Activated CD8-positive, alpha-beta T cell treated with anti-CD3 and anti-CD28 coated beads, Interleukin-2, amount 10 ng/mL, durations not matched to agents 7 days and 5 days (primary cell): Measurements from ENCODE around the gene MRM1. TPM values are rescaled to one million over a fixed set of nuclear protein-coding genes. Genes with fewer than 3 reads are reported as not detected.

ENCODE experiments used
- ATAC-seq: fragments of 150-1000 bp; cut with Tn5 transposase; one replicate; pipeline ENCODE4 v1.10.0; 2021; ENCODE audit warnings: moderate library complexity
- CTCF ChIA-PET: fragments of 350-600 bp; sonication (Branson Sonifier 250); formaldehyde crosslinking; loops from one replicate; lab custom pipeline; 2021; ENCODE audit warnings: antibody characterized with exemption; lab: Charles Lee
- POLR2A ChIA-PET: fragments of 350-600 bp; sonication (Branson Sonifier 250); formaldehyde crosslinking; loops from one replicate; lab custom pipeline; 2021; ENCODE audit warnings: antibody characterized with exemption; lab: Charles Lee
- DNase-seq: peaks from one replicate; pipeline ENCODE4 v3.0.0-alpha.2; 2020
- H3K27ac Mint-ChIP-seq: one replicate; pipeline ENCODE4 v1.8.0; 2021; ENCODE audit warnings: mild to moderate bottlenecking, mixed read lengths
- H3K27me3 Mint-ChIP-seq: one replicate; pipeline ENCODE4 v1.8.0; 2021; ENCODE audit warnings: low read depth, mixed read lengths
- H3K36me3 Mint-ChIP-seq: one replicate; pipeline ENCODE4 v1.8.0; 2021; ENCODE audit warnings: low read depth, mixed read lengths
- H3K4me1 Mint-ChIP-seq: one replicate; pipeline ENCODE4 v1.8.0; 2021; ENCODE audit warnings: low read depth, mixed read lengths
- H3K4me3 Mint-ChIP-seq: one replicate; pipeline ENCODE4 v1.8.0; 2021; ENCODE audit warnings: mild to moderate bottlenecking, mixed read lengths
- H3K9me3 Mint-ChIP-seq: one replicate; pipeline ENCODE4 v1.8.0; 2022; ENCODE audit warnings: mixed read lengths; ENCODE audit not compliant: insufficient read depth
- total RNA-seq, 2 experiments: library from RNA; stranded (reverse); gene quantifications; one replicate each; pipeline ENCODE4 v1.2.3, GENCODE V29; 2021

MRM1 gene, protein sequence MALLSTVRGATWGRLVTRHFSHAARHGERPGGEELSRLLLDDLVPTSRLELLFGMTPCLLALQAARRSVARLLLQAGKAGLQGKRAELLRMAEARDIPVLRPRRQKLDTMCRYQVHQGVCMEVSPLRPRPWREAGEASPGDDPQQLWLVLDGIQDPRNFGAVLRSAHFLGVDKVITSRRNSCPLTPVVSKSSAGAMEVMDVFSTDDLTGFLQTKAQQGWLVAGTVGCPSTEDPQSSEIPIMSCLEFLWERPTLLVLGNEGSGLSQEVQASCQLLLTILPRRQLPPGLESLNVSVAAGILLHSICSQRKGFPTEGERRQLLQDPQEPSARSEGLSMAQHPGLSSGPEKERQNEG
- 10 to 100 TPM; 10.7 to 13.1 TPM for total RNA-seq

DNA sequence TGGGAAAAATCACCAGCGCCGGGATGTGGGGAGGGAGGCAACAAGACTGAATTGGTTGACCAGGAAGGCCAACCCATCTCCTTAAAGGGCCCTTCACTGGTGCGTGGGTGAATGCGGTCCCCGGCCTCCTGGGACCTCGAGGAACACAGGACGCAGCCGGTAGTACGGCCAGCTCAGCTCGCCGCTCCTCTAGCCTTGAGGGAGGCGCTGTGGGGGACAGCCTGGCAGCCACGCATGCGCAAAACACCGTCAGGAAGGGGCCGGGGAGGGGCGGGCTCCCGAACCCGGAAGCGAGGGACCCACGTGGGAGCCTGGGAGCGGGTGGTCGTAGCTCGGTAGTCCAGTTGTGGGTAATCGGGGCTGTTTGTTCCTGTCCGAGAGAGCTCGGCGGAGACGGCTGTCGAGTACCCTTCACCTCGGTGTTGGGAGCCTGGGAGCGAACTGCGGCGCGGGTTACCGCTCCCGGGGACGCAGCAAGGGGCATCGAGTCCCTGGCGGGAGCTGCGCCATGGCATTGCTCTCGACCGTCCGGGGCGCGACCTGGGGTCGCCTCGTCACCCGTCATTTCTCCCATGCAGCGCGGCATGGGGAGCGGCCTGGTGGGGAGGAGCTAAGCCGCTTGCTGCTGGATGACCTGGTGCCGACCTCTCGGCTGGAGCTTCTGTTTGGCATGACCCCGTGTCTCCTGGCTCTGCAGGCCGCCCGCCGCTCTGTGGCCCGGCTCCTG, at the start of gene MRM1:
TSS of gene MRM1 (plus strand) at position 281 of the 727 bp plus-strand sequence. CDS start at position 509, 228 bp downstream.
- H3K36me3 Mint-ChIP-seq: peaks cover 13% of the 10 kb centered on the region
- H3K27ac Mint-ChIP-seq: peak within 1 kb of the TSS; percentile 88
- peak within 1 kb of the TSS; percentile 88 for H3K4me3 Mint-ChIP-seq
- DNase-seq (peak; percentile 93), ATAC-seq (peak; percentile 90)
- CTCF ChIA-PET: interaction anchor here (0.6 to 4.7 kb wide), 24 partner anchors 9 to 772 kb away, joined by 3 to 70 read pairs (median 5); partner anchors contain the start of gene DHRS11
- POLR2A ChIA-PET: interaction anchor here (0.6 to 2.0 kb wide), 11 partner anchors 9 to 1009 kb away, joined by 3 to 22 read pairs (median 5); partner anchors contain the start of genes DHRS11 and GGNBP2
- H3K4me1 Mint-ChIP-seq: peaks cover 44% of the 10 kb centered on the region
- H3K27me3 Mint-ChIP-seq: no peaks in the 10 kb centered on the region
- no peaks in the 10 kb centered on the region for H3K9me3 Mint-ChIP-seq

DNA sequence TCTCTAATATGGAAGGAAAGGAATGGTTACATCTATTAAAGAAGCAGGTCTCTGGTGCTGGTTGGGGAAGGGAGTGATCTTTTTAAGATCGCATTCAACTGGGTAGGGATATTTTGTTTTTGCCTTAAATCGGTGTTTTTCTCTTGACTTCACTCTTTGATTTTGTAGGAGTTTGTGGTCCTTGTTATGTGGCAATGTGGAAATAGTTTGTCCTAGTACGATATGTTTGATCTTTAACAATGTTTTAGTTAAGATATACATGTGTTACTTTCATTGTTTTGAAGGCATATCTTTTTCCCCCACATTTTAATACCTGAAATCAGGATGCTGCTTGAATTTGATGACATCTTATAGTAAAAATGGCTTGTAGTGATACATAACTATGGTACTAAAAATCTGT, 47.9 kb upstream of the MRM1 start:
- Mint-ChIP-seq H3K36me3 (peaks cover 67% of the 10 kb centered on the region), H3K9me3 (no peaks in the 10 kb centered on the region), H3K27me3 (no peaks in the 10 kb centered on the region), H3K27ac (peak overlapping the region; percentile 9), H3K4me1 (peaks cover 46% of the 10 kb centered on the region), H3K4me3 (no peak overlapping the region)
- ATAC-seq: no peak
- CTCF ChIA-PET: no interaction called here
- no peak for DNase-seq
- POLR2A ChIA-PET: no interaction called here

DNA sequence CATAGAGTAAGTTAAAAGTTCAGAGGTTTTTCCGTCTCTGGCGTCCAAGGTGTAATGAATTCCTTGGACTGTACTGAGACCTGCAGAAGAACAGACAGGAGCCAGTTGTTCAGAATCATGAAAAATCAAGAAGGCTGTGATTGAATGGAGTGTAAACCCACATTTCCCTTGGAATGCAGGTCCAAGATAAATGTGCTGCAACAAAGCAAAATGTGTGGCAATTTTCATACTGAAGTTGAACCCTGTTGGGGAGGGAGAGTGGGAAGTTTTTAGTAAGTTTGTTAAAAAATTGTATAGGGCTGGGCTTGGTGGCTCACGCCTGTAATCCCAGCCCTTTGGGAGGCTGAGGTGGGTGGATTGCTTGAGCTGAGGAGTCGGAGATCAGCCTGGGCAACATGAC, 35.3 kb upstream of the MRM1 start:
- POLR2A ChIA-PET: no interaction called here
- DNase-seq: no peak
- peaks cover 60% of the 10 kb centered on the region for H3K36me3 Mint-ChIP-seq

DNA sequence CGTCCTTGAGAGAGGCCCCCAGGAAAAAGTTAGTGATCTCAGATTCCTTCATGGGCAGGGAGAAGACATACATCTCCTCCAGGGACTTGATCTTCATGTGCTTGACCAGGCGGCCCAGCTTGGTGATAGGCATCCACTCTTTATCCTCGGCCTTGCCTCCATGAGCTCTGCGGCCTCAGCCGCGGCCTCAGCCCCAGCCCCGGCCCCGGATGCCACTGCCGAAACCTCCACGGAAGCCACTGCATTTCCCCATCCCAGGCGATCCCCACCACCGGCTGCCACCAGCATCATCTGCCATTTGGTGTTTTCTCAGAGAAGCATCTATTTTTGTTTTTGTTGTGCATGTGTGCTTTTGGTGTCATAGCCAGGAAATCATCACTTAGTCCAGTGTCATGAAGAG, 26.4 kb upstream of the MRM1 start:
- no peak for ATAC-seq
- Mint-ChIP-seq H3K4me3 (no peak overlapping the region), H3K27ac (no peak overlapping the region), H3K9me3 (no peaks in the 10 kb centered on the region), H3K4me1 (peaks cover 5% of the 10 kb centered on the region), H3K36me3 (peaks cover 57% of the 10 kb centered on the region), H3K27me3 (no peaks in the 10 kb centered on the region)
- POLR2A ChIA-PET: interaction anchor here (0.7 kb wide), 1 partner anchor 8 kb away, joined by 3 read pairs; no protein-coding TSS in a partner anchor
- DNase-seq: no peak
- CTCF ChIA-PET: no interaction called here

More for the DNA sequence above, 35.3 kb upstream of the MRM1 start:
- H3K27ac Mint-ChIP-seq: no peak overlapping the region
- peaks cover 4% of the 10 kb centered on the region for H3K4me1 Mint-ChIP-seq
- CTCF ChIA-PET: interaction anchor here (1.3 kb wide), 1 partner anchor 14 kb away, joined by 3 read pairs; no protein-coding TSS in a partner anchor
- H3K4me3 Mint-ChIP-seq: no peak overlapping the region
- H3K9me3 Mint-ChIP-seq: no peaks in the 10 kb centered on the region
- no peaks in the 10 kb centered on the region for H3K27me3 Mint-ChIP-seq
- no peak for ATAC-seq

DNA sequence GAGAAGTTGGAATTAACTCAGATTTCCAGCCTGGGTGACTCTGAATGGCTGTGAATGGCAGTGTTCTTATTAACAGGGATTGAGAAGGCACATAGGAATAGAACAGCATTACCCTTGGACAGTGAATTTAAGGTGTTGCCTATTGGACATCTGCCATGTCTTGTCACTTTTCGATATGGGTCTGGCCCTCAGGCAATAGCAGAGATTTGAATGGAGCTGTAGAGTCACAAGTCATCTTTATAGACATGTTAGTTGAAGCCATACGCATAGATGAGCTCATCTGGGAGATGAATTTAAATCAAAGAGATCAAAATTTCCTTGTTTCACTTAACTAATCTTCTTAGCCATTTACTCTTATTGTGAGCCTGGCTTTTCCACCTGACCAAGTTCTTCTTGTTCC, 24.6 kb upstream of the MRM1 start:
- H3K4me1 Mint-ChIP-seq: peaks cover 5% of the 10 kb centered on the region
- H3K9me3 Mint-ChIP-seq: no peaks in the 10 kb centered on the region
- ChIA-PET CTCF (no interaction called here), POLR2A (interaction anchor here (1.3 kb wide), 1 partner anchor 15 kb away, joined by 3 read pairs; the partner anchor contains the start of gene DHRS11)
- ATAC-seq: no peak
- H3K4me3 Mint-ChIP-seq: no peak overlapping the region
- H3K27ac Mint-ChIP-seq: peak overlapping the region; percentile 39
- DNase-seq: no peak
- peaks cover 63% of the 10 kb centered on the region for H3K36me3 Mint-ChIP-seq
- no peaks in the 10 kb centered on the region for H3K27me3 Mint-ChIP-seq

DNA sequence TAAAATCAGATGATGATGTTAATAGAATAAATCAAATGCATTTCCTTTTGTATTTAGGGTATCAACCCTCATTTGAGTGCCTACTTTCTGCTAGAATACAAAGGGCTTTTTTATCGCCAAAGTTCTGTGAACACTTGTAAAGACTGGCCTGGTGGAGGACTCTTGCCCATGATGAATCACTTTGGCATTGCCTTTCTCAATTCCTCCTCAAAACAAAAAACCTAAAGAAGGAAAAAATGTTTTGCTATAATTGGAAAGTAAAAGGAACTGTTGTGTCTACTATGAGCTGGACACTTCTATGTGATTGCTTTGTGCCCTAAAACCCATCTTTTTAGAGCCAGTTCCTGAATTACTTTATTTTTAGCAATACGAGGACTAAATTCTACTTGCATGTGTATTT, 22.7 kb upstream of the MRM1 start:
- Mint-ChIP-seq H3K9me3 (no peaks in the 10 kb centered on the region), H3K4me1 (peaks cover 2% of the 10 kb centered on the region), H3K36me3 (peaks cover 55% of the 10 kb centered on the region), H3K4me3 (no peak overlapping the region), H3K27me3 (no peaks in the 10 kb centered on the region), H3K27ac (no peak overlapping the region)
- DNase-seq (no peak), ATAC-seq (no peak)
- ChIA-PET POLR2A (interaction anchor here (1.2 kb wide), 1 partner anchor 43 kb away, joined by 3 read pairs; no protein-coding TSS in a partner anchor), CTCF (interaction anchor here (0.8 to 1.7 kb wide), 3 partner anchors 11 to 32 kb away, joined by 3 to 5 read pairs (median 3); no protein-coding TSS in a partner anchor)

DNA sequence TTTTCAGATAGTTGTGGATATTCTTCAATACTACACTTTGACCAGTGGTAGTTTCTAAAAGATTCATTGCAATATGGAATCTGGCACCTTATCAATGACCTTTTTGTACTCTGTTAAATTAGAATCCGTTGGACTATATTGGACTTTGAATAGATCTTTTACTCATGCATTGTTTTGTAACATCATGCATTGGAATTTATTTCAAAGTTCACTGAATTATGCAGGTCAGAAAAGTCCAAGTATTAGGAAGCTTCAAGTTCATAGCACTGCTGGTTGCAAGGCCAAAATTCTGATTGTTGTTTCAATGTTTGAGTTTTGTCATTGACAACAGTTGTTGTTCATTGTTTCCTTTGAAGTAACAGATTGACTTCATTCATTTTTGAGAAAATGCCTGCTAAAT, 17.6 kb upstream of the MRM1 start:
- Mint-ChIP-seq H3K27me3 (no peaks in the 10 kb centered on the region), H3K4me3 (no peak overlapping the region), H3K27ac (no peak overlapping the region), H3K36me3 (peaks cover 59% of the 10 kb centered on the region), H3K9me3 (no peaks in the 10 kb centered on the region), H3K4me1 (peaks cover 2% of the 10 kb centered on the region)
- CTCF ChIA-PET: interaction anchor here (1.2 kb wide), 1 partner anchor 19 kb away, joined by 5 read pairs; no protein-coding TSS in a partner anchor
- POLR2A ChIA-PET: interaction anchor here (0.6 to 1.3 kb wide), 3 partner anchors 9 to 1071 kb away, joined by 3 read pairs; partner anchors contain the start of gene MRM1
- ATAC-seq (no peak), DNase-seq (no peak)

DNA sequence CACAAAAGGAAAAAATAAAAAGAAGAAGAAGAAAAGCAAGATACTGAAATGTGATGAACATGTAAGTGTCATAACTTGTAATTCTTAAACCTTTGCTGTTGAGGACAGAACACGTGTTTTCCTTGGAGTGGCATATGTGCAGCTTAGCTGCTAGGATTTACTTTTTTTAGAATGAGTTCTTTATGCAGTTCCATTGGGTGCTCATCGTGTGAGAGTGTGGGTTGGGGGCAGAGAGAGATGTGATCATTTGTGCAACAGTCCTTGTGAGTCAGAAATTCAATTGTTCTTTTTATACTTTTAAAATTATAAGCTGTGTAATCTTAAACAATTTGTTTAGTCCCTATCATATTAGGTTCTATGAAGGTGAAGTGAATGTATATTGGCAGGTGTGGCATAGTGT, 15.2 kb upstream of the MRM1 start:
- CTCF ChIA-PET: no interaction called here
- DNase-seq: no peak
- peaks cover 60% of the 10 kb centered on the region for H3K36me3 Mint-ChIP-seq
- H3K4me1 Mint-ChIP-seq: peaks cover 24% of the 10 kb centered on the region
- POLR2A ChIA-PET: no interaction called here
- H3K27ac Mint-ChIP-seq: no peak overlapping the region
- no peak overlapping the region for H3K4me3 Mint-ChIP-seq
- H3K27me3 Mint-ChIP-seq: no peaks in the 10 kb centered on the region
- no peaks in the 10 kb centered on the region for H3K9me3 Mint-ChIP-seq
- no peak for ATAC-seq

DNA sequence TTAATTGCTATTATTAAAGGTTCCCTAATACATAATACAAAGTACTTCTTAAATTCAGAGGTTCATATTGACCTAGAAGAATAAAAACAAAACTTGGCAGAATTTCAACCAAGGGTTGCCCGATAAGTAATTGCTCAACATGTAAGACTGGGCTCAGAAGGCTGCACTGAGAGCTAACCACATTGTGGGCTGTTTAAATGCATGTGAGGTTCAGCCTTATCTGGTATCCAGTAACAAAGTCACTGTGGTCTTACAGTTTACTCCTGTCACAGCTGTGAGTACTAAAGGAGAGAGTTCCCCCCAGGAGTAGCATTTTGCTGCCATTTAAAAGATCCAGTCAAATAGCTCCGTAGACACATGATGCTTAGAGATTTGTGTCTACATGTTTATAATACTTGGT, 11.3 kb upstream of the MRM1 start:
- Mint-ChIP-seq H3K4me1 (peaks cover 46% of the 10 kb centered on the region), H3K27me3 (no peaks in the 10 kb centered on the region), H3K4me3 (no peak overlapping the region), H3K36me3 (peaks cover 44% of the 10 kb centered on the region), H3K9me3 (no peaks in the 10 kb centered on the region), H3K27ac (peak overlapping the region; percentile 58)
- ChIA-PET POLR2A (interaction anchor here (1.0 kb wide), 1 partner anchor 12 kb away, joined by 3 read pairs; no protein-coding TSS in a partner anchor), CTCF (interaction anchor here (1.4 to 8.6 kb wide), 2 partner anchors 11 to 12 kb away, joined by 3 to 70 read pairs; partner anchors contain the start of gene MRM1)
- DNase-seq: peak; percentile 44
- ATAC-seq: peak; percentile 41

DNA sequence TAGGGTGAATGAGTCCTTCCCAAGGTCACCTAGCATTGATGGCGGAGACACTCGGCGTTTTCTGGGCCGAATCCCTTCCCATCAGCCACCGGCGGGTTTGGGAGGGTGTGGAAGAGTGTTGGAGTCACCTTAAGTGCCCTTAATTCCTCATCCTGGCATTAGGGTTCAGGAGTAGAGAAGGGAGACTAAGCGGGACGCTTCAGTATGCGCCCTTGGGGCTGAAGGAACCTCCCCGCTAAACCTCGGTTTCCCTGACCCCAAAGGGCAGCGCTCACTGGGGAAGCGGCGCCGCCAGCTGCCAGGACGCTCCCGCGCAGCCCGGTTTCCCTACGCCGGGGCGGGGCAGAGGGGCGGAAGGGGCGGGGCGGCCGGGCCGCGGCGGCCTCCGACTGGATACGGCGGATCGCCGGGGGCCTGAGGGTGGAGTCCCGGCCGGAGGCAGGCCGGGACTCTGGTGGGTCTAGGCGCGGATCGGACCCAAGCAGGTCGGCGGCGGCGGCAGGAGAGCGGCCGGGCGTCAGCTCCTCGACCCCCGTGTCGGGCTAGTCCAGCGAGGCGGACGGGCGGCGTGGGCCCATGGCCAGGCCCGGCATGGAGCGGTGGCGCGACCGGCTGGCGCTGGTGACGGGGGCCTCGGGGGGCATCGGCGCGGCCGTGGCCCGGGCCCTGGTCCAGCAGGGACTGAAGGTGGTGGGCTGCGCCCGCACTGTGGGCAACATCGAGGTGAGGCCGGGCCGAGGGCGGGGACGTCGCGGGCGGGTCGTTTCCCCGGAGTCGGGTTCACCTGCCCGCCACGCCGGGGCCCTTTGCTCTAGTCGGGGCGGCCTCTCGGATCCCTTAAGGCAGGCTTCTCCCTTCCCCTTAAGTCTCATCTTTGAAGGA, 9.7 kb upstream of the MRM1 start, which contains the start of gene DHRS11:
TSS of gene DHRS11 (plus strand) at position 446 of the 882 bp plus-strand sequence. CDS start at position 577, 131 bp downstream.
- Mint-ChIP-seq H3K36me3 (peaks cover 35% of the 10 kb centered on the region), H3K4me3 (peak within 1 kb of the TSS; percentile 66), H3K27me3 (no peaks in the 10 kb centered on the region), H3K4me1 (peaks cover 46% of the 10 kb centered on the region), H3K27ac (peak within 1 kb of the TSS; percentile 61), H3K9me3 (no peaks in the 10 kb centered on the region)
- ChIA-PET POLR2A (interaction anchor here (1.2 to 3.6 kb wide), 2 partner anchors 10 to 14 kb away, joined by 3 to 22 read pairs; partner anchors contain the start of gene MRM1), CTCF (interaction anchor here (1.0 to 8.6 kb wide), 2 partner anchors 11 to 35 kb away, joined by 3 to 70 read pairs; partner anchors contain the start of gene MRM1)
- DNase-seq: peak; percentile 79
- peak; percentile 96 for ATAC-seq
